NCI-H345 treated with DMSO at 0.1 percent for 48 hours (cell line): ENCODE measurements around the gene MRPL40.

Experiments
- DNase-seq: peaks from one replicate; lab custom pipeline; 2025; ENCODE audit not compliant: unreplicated experiment; lab: John Stamatoyannopoulos, UW

The MRPL40 gene

GRCh38 chr22:19480789-19481188, 48.4 kb downstream of the MRPL40 start:
- DNase-seq, result no peak

DNA sequence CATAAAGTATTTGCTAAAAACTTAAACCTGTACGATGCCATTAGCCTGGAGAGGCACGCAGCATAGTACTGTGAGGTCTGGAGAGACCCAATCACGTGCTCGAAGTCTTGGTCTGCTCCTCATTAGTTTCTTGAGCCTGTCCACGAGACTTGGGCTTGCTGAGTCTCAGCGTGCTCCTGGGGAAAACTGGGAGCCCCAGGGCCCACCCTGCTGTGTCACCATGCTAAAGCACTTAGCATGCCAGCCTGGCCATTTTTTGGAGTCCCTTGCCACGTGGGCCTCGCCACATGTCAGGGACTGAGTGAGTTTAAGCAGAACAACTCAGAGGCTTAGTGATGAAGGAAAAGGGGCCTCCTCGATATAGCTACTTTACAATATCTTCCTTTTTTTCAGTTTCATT, 50.0 kb downstream of the MRPL40 start:
- no peak for DNase-seq

DNA sequence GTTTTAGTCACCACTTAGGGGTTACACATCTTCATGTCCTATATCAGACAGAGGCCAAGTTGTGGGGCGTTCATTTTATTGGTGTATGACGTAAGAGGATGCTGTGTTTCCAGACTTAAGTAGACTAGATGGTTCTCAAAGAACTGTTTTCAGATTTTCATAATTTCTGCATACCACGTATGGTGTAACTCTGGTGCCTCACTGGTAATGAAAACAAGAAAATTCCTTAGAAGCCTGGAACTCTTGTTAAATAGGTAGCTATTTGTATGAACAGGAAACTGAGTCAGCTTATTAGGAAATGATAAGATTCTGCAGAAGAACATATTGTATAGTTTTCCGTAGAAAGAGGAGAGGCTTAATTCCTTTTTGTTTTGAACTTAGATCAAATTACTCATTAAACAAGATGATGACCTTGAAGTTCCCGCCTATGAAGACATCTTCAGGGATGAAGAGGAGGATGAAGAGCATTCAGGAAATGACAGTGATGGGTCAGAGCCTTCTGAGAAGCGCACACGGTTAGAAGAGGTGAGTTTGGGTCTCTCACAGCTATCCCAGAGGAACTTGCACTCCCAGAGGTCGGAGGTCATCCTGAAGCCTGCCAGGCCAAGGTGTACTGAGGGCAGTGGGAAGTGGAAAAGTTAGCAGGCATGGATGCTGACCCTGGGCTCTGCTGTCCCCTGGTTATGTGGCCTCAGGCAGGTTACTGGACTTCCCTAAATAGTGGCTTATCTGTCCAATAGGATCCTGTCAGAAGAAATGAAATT, 51.3 kb downstream of the MRPL40 start:
- DNase-seq, result no peak
